ENCODE results near the gene ZBTB18.

GRCh38 chr1:244011786-244012185 is 39.3 kb upstream of the ZBTB18 start:
- TF ChIP-seq CTCF (conservative IDR thresholded peaks at IDR 0.05; ENCODE audit: low read length) = no peak
- TF ChIP-seq EZH2phosphoT487 (IDR thresholded peaks at IDR 0.05; ENCODE audit: borderline replicate concordance, low read depth, low read length) = no peak
